ENCODE data around the gene ABCC1.
A peak's percentile ranks its signal among the peaks of the same experiment; 100 is the strongest.

GRCh38 chr16:15907863-15908478, 41.4 kb upstream of the ABCC1 start:
- TF ChIP-seq EGR1 (IDR thresholded peaks at IDR 0.05; ENCODE audit: borderline replicate concordance, low read depth, low read length) (no peak), EZH2 (IDR thresholded peaks at IDR 0.05; ENCODE audit: low read depth, low read length, severe bottlenecking) (no peak), CTCF (IDR thresholded peaks at IDR 0.05; ENCODE audit: control extremely low read depth in 1 of 3, insufficient read depth in 1 of 3, low read depth in 1 of 3, low read length in 3 of 3) (no peak), POLR2A (IDR thresholded peaks at IDR 0.05; ENCODE audit: control extremely low read depth in 1 of 2, low read depth in 2 of 2, low read length in 2 of 2) (no peak), ATF3 (IDR thresholded peaks at IDR 0.05; ENCODE audit: insufficient read depth, low read depth, low read length) (no peak), ATF2 (IDR thresholded peaks at IDR 0.05; ENCODE audit: low read length) (no peak)
- TF ChIP-seq, protein P1, sequence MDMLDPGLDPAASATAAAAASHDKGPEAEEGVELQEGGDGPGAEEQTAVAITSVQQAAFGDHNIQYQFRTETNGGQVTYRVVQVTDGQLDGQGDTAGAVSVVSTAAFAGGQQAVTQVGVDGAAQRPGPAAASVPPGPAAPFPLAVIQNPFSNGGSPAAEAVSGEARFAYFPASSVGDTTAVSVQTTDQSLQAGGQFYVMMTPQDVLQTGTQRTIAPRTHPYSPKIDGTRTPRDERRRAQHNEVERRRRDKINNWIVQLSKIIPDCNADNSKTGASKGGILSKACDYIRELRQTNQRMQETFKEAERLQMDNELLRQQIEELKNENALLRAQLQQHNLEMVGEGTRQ (IDR thresholded peaks at IDR 0.05; ENCODE audit: low read length), result peak; percentile 93
